Keratinocyte (primary cell): Measurements from ENCODE around the gene ENPP6. TPM values are rescaled to one million over a fixed set of nuclear protein-coding genes. Genes with fewer than 3 reads are reported as not detected.

Source experiments
- DNase-seq: peaks from one replicate; pipeline ENCODE4 v3.0.0-alpha.2; 2011; ENCODE audit warnings: low read depth, missing footprints, low spot score
- FAIRE-seq: peaks from 2 replicates; lab custom pipeline; 2011; peaks lifted over from hg19 to GRCh38; lab: Jason Lieb, UNC
- H2AFZ ChIP-seq: 2 replicates; pipeline ENCODE4 v1.6.0; 2012; ENCODE audit warnings: low read length, control low read depth, inconsistent platforms; ENCODE audit not compliant: control insufficient read depth
- H3K27ac ChIP-seq: 2 replicates; pipeline ENCODE4 v1.5.1; 2011; ENCODE audit warnings: low read length; ENCODE audit not compliant: control insufficient read depth, insufficient read depth
- H3K27me3 ChIP-seq: 3 replicates; pipeline ENCODE4 v1.6.0; 2011; ENCODE audit warnings: low read length; ENCODE audit not compliant: control insufficient read depth, insufficient read depth; ENCODE audit errors: extremely low read depth
- H3K36me3 ChIP-seq, 2 experiments: 2 replicates in 1 of 2; 3 replicates in 1 of 2; pipeline ENCODE4 v1.5.1; 2011; ENCODE audit warnings: low read length in 2 of 2, mild to moderate bottlenecking in 1 of 2; ENCODE audit not compliant: control insufficient read depth in 2 of 2, insufficient read depth in 2 of 2; ENCODE audit errors: extremely low read depth in 1 of 2
- H3K4me1 ChIP-seq: 3 replicates; pipeline ENCODE4 v1.5.1; 2011; ENCODE audit warnings: low read length; ENCODE audit not compliant: control insufficient read depth, insufficient read depth; ENCODE audit errors: extremely low read depth
- H3K4me2 ChIP-seq: 3 replicates; pipeline ENCODE4 v1.6.0; 2011; ENCODE audit warnings: low read depth, low read length; ENCODE audit not compliant: control insufficient read depth, insufficient read depth; ENCODE audit errors: extremely low read depth
- H3K4me3 ChIP-seq, 3 experiments: fragments of 200-600 bp in 1 of 3; sonication (generic) in 1 of 3; 2 replicates in 2 of 3; 3 replicates in 1 of 3; pipeline ENCODE4 v1.5.1; 2011 to 2016; ENCODE audit warnings: low read length in 3 of 3, mild to moderate bottlenecking in 3 of 3, control low read depth in 2 of 3, inconsistent platforms in 1 of 3, low read depth in 1 of 3, mixed read lengths in 1 of 3, mixed run types in 1 of 3, moderate library complexity in 1 of 3; ENCODE audit not compliant: control insufficient read depth in 2 of 3, insufficient read depth in 2 of 3; ENCODE audit errors: extremely low read depth in 1 of 3
- H3K79me2 ChIP-seq: 2 replicates; pipeline ENCODE4 v1.6.0; 2012; ENCODE audit warnings: low read length; ENCODE audit not compliant: control insufficient read depth, insufficient read depth
- H3K9ac ChIP-seq: 3 replicates; pipeline ENCODE4 v1.6.0; 2011; ENCODE audit warnings: low read length; ENCODE audit not compliant: control insufficient read depth, insufficient read depth; ENCODE audit errors: extremely low read depth
- H3K9me1 ChIP-seq: 3 replicates; pipeline ENCODE4 v1.6.0; 2011; ENCODE audit warnings: low read length; ENCODE audit not compliant: control insufficient read depth, insufficient read depth; ENCODE audit errors: extremely low read depth
- H3K9me3 ChIP-seq: 2 replicates; pipeline ENCODE4 v1.5.1; 2012; ENCODE audit warnings: low read depth, low read length; ENCODE audit not compliant: control insufficient read depth
- H4K20me1 ChIP-seq: 3 replicates; pipeline ENCODE4 v1.6.0; 2011; ENCODE audit warnings: low read length; ENCODE audit not compliant: control insufficient read depth, insufficient read depth; ENCODE audit errors: extremely low read depth
- EZH2 ChIP-seq: IDR thresholded peaks from one replicate; pipeline ENCODE4 v1.6.1; 2012; ENCODE audit warnings: inconsistent platforms, mild to moderate bottlenecking, low read length, moderate library complexity
- dilution Hi-C: fragments of 300-500 bp; cut with MboI; formaldehyde crosslinking; loops from one replicate; pipeline ENCODE4 v1.7.0; 2020; ENCODE audit warnings: low sequenced_read_pairs; ENCODE audit not compliant: extremely low pct_ligation_motif_present
- polyA plus RNA-seq, 5 experiments: library from polyadenylated mRNA; depleted of rRNA in 3 of 5; stranded (reverse) in 3 of 5; stranded (forward) in 1 of 5; unstranded in 1 of 5; fragments of >200 nt; gene quantifications; 1 replicate in 1 of 5; 2 replicates in 3 of 5; 3 replicates in 1 of 5; pipeline versions ENCODE4 v1.2.1 to v1.2.3, GENCODE V29; 2011 to 2012; ENCODE audit warnings: missing spikeins in 2 of 5, low read depth in 1 of 5, low replicate concordance in 1 of 5
- TF ChIP-seq, protein P1 (sequence below), 3 experiments: IDR thresholded peaks in 1 of 3; conservative IDR thresholded peaks in 1 of 3; optimal IDR thresholded peaks in 1 of 3; 2 replicates in 2 of 3; 3 replicates in 1 of 3; pipeline versions ENCODE3 to v1.5.1; 2011; ENCODE audit warnings: low read length in 3 of 3, mild to moderate bottlenecking in 3 of 3, moderate library complexity in 2 of 3, control low read depth in 1 of 3, inconsistent platforms in 1 of 3; ENCODE audit not compliant: insufficient read depth in 2 of 3; ENCODE audit errors: extremely low read depth in 1 of 3

ENPP6 gene
- polyA plus RNA-seq, 1 donor (not counting 4 experiments of a cell fraction or from before 2014, with no cell fraction given), result not detected

DNA sequence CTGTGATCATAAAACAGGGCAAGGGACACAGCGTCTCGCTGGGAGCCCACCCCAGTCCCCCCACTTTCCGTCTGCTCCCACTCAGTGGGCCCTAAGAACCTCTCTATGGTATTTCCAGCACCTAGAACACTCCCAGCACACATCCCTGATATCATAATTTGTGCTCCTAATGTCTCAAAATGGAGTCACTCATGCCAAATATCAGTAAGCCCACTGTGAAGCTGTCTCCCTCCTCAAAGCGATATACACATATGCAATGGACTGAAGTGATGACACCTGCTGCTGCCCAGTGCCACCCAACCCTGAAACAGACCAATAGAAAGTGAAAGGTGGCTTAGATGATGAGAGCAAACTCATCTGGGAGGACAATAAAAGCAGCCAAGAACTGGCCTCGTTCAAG is 17.9 kb downstream of the ENPP6 start:
- dilution Hi-C loops, result no loop called here
- no peaks in the 10 kb centered on the region for H3K9me1 ChIP-seq
- FAIRE-seq (no peak), DNase-seq (no peak)
- no peak overlapping the region for H3K4me3 ChIP-seq
- H4K20me1 ChIP-seq, result no peaks in the 10 kb centered on the region
- no peak overlapping the region for H2AFZ ChIP-seq
- no peaks in the 10 kb centered on the region for H3K27me3 ChIP-seq
- no peaks in the 10 kb centered on the region for H3K79me2 ChIP-seq
- no peak overlapping the region for H3K4me2 ChIP-seq
- H3K4me1 ChIP-seq, result peaks cover 6% of the 10 kb centered on the region
- no peaks in the 10 kb centered on the region for H3K9me3 ChIP-seq
- no peak overlapping the region for H3K27ac ChIP-seq
- H3K36me3 ChIP-seq, result no peaks in the 10 kb centered on the region
- no peak overlapping the region for H3K9ac ChIP-seq
- TF ChIP-seq EZH2, result no peak
- TF ChIP-seq, protein P1, sequence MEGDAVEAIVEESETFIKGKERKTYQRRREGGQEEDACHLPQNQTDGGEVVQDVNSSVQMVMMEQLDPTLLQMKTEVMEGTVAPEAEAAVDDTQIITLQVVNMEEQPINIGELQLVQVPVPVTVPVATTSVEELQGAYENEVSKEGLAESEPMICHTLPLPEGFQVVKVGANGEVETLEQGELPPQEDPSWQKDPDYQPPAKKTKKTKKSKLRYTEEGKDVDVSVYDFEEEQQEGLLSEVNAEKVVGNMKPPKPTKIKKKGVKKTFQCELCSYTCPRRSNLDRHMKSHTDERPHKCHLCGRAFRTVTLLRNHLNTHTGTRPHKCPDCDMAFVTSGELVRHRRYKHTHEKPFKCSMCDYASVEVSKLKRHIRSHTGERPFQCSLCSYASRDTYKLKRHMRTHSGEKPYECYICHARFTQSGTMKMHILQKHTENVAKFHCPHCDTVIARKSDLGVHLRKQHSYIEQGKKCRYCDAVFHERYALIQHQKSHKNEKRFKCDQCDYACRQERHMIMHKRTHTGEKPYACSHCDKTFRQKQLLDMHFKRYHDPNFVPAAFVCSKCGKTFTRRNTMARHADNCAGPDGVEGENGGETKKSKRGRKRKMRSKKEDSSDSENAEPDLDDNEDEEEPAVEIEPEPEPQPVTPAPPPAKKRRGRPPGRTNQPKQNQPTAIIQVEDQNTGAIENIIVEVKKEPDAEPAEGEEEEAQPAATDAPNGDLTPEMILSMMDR (optimal IDR thresholded peaks at IDR 0.05 in 1 of 3, IDR thresholded peaks at IDR 0.05 in 1 of 3, conservative IDR thresholded peaks at IDR 0.05 in 1 of 3; ENCODE audit: extremely low read depth in 1 of 3, insufficient read depth in 2 of 3, low read length in 3 of 3), result no peak

DNA sequence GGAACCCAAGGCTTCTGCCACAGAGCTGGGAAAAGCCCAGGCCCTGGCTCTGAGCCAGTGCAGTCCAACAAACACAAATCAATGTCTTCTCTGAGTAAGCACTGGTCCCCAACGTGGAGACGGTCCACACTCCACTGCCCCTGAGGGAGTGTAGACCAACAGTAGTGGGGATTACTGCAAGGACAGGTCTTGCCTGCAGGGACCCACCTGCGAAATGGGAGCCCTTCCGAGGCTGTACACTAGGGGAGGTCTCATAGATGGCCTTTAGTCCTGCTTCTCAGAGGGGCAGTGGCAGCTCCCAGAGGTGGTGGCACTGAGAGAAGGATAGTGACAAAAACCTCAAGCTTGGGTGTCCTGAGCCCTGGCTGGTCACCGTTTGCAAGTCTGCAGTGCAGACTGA is 19.5 kb downstream of the ENPP6 start:
- H3K4me3 ChIP-seq, result no peak overlapping the region
- no peaks in the 10 kb centered on the region for H3K36me3 ChIP-seq
- no peak overlapping the region for H3K4me2 ChIP-seq
- no peaks in the 10 kb centered on the region for H3K27me3 ChIP-seq
- H3K79me2 ChIP-seq, result no peaks in the 10 kb centered on the region
- H3K27ac ChIP-seq, result no peak overlapping the region
- TF ChIP-seq, protein P1 (optimal IDR thresholded peaks at IDR 0.05 in 1 of 3, IDR thresholded peaks at IDR 0.05 in 1 of 3, conservative IDR thresholded peaks at IDR 0.05 in 1 of 3; ENCODE audit: extremely low read depth in 1 of 3, insufficient read depth in 2 of 3, low read length in 3 of 3), result no peak
- TF ChIP-seq EZH2, result no peak
- H2AFZ ChIP-seq, result no peak overlapping the region
- H3K9me1 ChIP-seq, result no peaks in the 10 kb centered on the region
- dilution Hi-C loops, result no loop called here
- no peaks in the 10 kb centered on the region for H3K9me3 ChIP-seq
- FAIRE-seq, result no peak
- peaks cover 6% of the 10 kb centered on the region for H3K4me1 ChIP-seq
- no peak for DNase-seq
- no peak overlapping the region for H3K9ac ChIP-seq
- H4K20me1 ChIP-seq, result no peaks in the 10 kb centered on the region
